Measurements from ENCODE around the gene SPDYE9. TPM values are rescaled to one million over a fixed set of nuclear protein-coding genes. Genes with fewer than 3 reads are reported as not detected.

Gene SPDYE9
- total RNA-seq, 6 experiments from 2014 or later = not detected

Small RNA genes lying within 50 kb of the gene (small RNA-seq; reads per million reads assigned to genes)
- 0 reads per million in 2 experiments for gene RF00019

Other genes starting within 250 kb of the SPDYE9 start
- gene POM121, start 160.9 kb downstream of the SPDYE9 start, total RNA-seq = 10 to 100 TPM; 14.2 to 19.0 (median 16.6) TPM
- under 1 TPM in 4 of 6 experiments, not detected in 2; 0.35 to 0.88 (median 0.72) TPM for gene TRIM74, start 116.6 kb downstream of the SPDYE9 start, total RNA-seq
- not detected for gene SPDYE8, start 56.3 kb downstream of the SPDYE9 start, total RNA-seq
- not detected for gene SPDYE11, start 28.1 kb downstream of the SPDYE9 start, total RNA-seq
- 10 to 100 TPM in 2 of 6 experiments, 1 to 10 TPM in 4; 7.5 to 16.8 (median 9.2) TPM for gene NSUN5, start 222.8 kb upstream of the SPDYE9 start, total RNA-seq
- under 1 TPM in 2 of 6 experiments, not detected in 4; 0.11 to 0.56 TPM for gene TRIM50, start 242.0 kb upstream of the SPDYE9 start, total RNA-seq
- gene FKBP6, start 242.1 kb upstream of the SPDYE9 start, total RNA-seq = not detected

Measured in right lobe of liver (tissue), 5 donors.